Colonic mucosa (tissue), 4 donors: ENCODE measurements around the gene IGFBP3. TPM values are rescaled to one million over a fixed set of nuclear protein-coding genes. Genes with fewer than 3 reads are reported as not detected.
"Not testable (repeated sequence)": the region's sequence is repeated elsewhere in the genome, so short reads cannot be mapped to it uniquely, and the experiment has no call there.

Experiments used
- DNase-seq: peaks from one replicate; pipeline ENCODE4 v3.0.0-alpha.2; 2020
- H3K27ac ChIP-seq: fragments of 200-600 bp; one replicate; pipeline ENCODE4 v1.8.0; 2021
- H3K27me3 ChIP-seq: fragments of 200-600 bp; one replicate; pipeline ENCODE4 v1.8.0; 2021
- H3K36me3 ChIP-seq: fragments of 200-600 bp; one replicate; pipeline ENCODE4 v1.8.0; 2021
- H3K4me1 ChIP-seq: fragments of 200-600 bp; one replicate; pipeline ENCODE4 v1.8.0; 2021; ENCODE audit warnings: mild to moderate bottlenecking
- H3K4me3 ChIP-seq: fragments of 200-600 bp; one replicate; pipeline ENCODE4 v1.8.0; 2021
- H3K9ac ChIP-seq, 2 donors: one replicate each; pipeline ENCODE4 v1.7.0; 2013; ENCODE audit warnings: control low read depth in 2 of 2, low read depth in 2 of 2, low read length in 2 of 2
- H3K9me3 ChIP-seq: fragments of 200-600 bp; one replicate; pipeline ENCODE4 v1.8.0; 2021
- intact Hi-C: fragments of 100-400 bp; cut with DNase I; formaldehyde crosslinking; loops from one replicate; pipeline ENCODE4 v1.14.1; 2022
- total RNA-seq, 2 donors: library from RNA; stranded (reverse); fragmentation: NEBNext Ultra II Directional in 1 of 2; extraction: Animal tissue kit (Norgen Biotek cat#: 25700) in 1 of 2; gene quantifications; one replicate each; pipeline ENCODE4 v1.2.1, GENCODE V29; 2021
- TF ChIP-seq, protein P1 (sequence below): fragments of 200-600 bp; IDR thresholded peaks from one replicate; pipeline ENCODE4 v1.8.0; 2022; ENCODE audit warnings: antibody characterized with exemption, mild to moderate bottlenecking
- donor health status: healthy.
- donor health status: DM: no; HTN: no; CAD: no.
- donor health status: DM: no; HTN: no; CAD: no.

The IGFBP3 gene
- total RNA-seq, 2 donors from 2014 or later = 23.2 to 36.9 TPM

DNA sequence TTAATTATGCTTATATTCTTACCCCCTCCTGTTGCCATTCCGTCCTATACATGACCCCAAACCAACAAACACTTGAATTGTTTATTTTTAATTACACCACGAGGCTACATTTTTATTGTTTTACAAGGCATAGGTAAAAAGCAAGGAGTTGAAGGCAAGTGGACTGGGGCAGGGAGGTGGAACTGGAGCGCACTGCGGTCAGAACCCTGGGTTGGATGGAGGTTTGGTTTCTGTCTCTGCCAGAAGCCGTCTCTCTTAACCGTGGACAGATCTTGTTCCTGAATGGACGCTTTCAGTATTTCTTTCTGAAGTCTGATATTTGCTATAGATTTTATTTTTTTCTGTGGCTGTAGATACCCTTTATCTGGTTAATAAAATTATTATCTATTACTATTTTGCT lies 19.9 kb upstream of the IGFBP3 start:
- H3K9me3 ChIP-seq = no peaks in the 10 kb centered on the region
- H3K27ac ChIP-seq = no peak overlapping the region
- intact Hi-C loops = no loop called here
- no peak for DNase-seq
- H3K36me3 ChIP-seq = no peaks in the 10 kb centered on the region
- TF ChIP-seq, protein P1, sequence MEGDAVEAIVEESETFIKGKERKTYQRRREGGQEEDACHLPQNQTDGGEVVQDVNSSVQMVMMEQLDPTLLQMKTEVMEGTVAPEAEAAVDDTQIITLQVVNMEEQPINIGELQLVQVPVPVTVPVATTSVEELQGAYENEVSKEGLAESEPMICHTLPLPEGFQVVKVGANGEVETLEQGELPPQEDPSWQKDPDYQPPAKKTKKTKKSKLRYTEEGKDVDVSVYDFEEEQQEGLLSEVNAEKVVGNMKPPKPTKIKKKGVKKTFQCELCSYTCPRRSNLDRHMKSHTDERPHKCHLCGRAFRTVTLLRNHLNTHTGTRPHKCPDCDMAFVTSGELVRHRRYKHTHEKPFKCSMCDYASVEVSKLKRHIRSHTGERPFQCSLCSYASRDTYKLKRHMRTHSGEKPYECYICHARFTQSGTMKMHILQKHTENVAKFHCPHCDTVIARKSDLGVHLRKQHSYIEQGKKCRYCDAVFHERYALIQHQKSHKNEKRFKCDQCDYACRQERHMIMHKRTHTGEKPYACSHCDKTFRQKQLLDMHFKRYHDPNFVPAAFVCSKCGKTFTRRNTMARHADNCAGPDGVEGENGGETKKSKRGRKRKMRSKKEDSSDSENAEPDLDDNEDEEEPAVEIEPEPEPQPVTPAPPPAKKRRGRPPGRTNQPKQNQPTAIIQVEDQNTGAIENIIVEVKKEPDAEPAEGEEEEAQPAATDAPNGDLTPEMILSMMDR = no peak
- H3K27me3 ChIP-seq = no peaks in the 10 kb centered on the region
- H3K9ac ChIP-seq = no peak overlapping the region
- H3K4me1 ChIP-seq = no peaks in the 10 kb centered on the region
- H3K4me3 ChIP-seq = no peak overlapping the region

DNA sequence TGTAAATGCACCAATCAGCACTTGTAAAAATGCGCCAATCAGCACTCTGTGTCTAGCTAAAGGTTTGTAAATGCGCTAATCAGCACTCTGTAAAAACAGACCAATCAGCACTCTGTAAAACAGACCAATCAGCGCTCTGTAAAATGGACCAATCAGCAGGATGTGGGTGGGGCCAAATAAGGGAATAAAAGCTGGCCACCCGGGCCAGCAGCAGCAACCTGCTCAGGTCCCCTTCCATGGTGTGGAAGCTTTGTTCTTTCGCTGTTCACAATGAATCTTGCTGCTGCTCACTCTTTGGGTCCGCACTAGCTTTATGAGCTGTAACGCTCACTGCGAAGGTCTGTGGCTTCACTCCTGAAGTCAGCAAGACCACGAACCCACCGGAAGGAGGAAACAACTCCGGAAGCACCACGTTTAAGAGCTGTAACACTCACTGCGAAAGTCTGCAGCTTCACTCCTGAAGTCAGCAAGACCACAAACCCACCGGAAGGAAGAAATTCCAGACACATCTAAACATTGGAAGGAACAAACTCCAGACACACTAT lies 19.2 kb upstream of the IGFBP3 start:
- DNase-seq, H3K27me3 ChIP-seq, H3K27ac ChIP-seq, H3K4me1 ChIP-seq, intact Hi-C loops, H3K9ac ChIP-seq, H3K36me3 ChIP-seq, H3K4me3 ChIP-seq, H3K9me3 ChIP-seq: not testable (repeated sequence)

DNA sequence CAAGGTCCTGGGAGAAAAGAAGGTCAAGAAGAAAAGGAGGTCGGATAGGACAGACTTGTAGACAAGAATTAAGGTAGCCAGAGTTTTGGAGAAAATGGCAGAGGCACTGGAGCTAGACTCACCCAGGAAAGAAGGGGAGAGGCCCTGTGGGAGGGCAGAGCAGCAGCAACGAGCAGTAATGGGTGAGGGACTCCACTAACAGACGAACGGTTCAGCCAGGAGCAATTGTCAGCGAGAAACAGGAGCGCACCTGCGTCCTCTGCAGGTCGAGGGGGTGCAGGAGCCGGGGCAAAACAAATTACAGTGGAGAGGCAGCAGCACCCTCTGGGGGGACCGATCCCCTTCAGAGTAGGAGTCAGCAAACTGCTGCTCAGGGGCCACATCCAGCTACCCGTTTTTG lies 18.5 kb upstream of the IGFBP3 start:
- no peak overlapping the region for H3K4me3 ChIP-seq
- H3K4me1 ChIP-seq = no peaks in the 10 kb centered on the region
- H3K9me3 ChIP-seq = no peaks in the 10 kb centered on the region
- H3K27me3 ChIP-seq = no peaks in the 10 kb centered on the region
- H3K9ac ChIP-seq = no peak overlapping the region
- DNase-seq = no peak
- H3K36me3 ChIP-seq = no peaks in the 10 kb centered on the region
- intact Hi-C loops = no loop called here
- TF ChIP-seq, protein P1 = no peak
- H3K27ac ChIP-seq = no peak overlapping the region

DNA sequence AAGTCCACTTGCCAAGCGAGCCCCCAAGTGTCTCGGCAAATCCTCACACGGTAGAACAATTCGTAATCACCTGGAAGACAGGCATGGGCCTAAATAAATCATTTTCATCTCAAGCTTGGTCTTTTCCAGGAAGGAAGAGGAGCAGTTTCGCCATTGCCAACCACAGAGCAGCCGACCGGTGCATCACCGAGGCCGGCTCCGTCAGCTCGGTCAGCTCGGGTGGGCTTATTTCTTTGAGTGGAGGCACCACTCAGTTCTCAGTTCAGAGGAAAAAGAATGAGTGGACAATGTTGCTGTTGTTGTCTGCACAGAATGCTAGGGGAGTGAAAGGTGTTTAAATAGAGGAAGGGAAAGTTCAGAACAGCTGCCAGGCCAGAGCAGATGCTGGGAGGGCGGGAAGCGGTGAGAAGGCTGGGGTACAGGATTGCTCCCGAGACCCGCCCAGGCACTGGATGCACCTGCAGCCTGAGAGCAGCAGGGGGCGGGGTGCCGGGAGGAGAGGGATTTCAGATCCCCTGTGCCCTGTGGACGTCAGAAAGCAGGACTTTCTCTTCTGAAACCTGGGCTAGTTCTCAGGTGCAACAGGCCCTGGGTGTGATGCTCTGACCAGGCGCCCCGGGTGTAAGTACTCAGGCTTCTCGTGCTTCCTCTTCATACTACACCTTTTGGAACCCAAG lies 17.7 kb upstream of the IGFBP3 start:
- H3K9me3 ChIP-seq = no peaks in the 10 kb centered on the region
- no peak overlapping the region for H3K27ac ChIP-seq
- H3K9ac ChIP-seq = no peak overlapping the region
- DNase-seq = no peak
- H3K4me3 ChIP-seq = no peak overlapping the region
- no peaks in the 10 kb centered on the region for H3K4me1 ChIP-seq
- intact Hi-C loops = no loop called here
- TF ChIP-seq, protein P1 = no peak
- H3K36me3 ChIP-seq = no peaks in the 10 kb centered on the region
- H3K27me3 ChIP-seq = no peaks in the 10 kb centered on the region

DNA sequence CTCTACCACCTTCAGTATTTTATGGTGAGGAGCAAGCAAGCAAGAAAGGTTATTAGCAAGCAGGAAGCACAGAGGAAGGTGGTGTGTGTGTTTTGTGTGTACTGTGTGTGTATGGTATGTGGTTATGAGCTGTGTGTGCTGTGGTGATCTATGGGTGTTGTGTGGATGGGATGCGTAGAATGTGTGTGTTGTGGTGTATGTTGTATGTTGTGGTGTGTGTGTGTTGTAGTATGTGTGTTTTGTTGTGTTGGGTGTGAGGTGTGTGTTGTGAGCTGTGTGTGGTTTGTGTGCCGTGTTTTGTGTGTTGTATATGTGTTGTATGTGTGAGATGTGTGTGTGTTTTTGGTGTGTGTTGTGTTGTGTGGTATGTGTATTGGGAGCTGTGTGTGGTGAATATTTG lies 16.8 kb upstream of the IGFBP3 start:
- no peak overlapping the region for H3K27ac ChIP-seq
- H3K36me3 ChIP-seq = no peaks in the 10 kb centered on the region
- TF ChIP-seq, protein P1 = no peak
- no peaks in the 10 kb centered on the region for H3K9me3 ChIP-seq
- H3K4me3 ChIP-seq = no peak overlapping the region
- H3K4me1 ChIP-seq = no peaks in the 10 kb centered on the region
- intact Hi-C loops = no loop called here
- no peak overlapping the region for H3K9ac ChIP-seq
- H3K27me3 ChIP-seq = no peaks in the 10 kb centered on the region
- DNase-seq = no peak

DNA sequence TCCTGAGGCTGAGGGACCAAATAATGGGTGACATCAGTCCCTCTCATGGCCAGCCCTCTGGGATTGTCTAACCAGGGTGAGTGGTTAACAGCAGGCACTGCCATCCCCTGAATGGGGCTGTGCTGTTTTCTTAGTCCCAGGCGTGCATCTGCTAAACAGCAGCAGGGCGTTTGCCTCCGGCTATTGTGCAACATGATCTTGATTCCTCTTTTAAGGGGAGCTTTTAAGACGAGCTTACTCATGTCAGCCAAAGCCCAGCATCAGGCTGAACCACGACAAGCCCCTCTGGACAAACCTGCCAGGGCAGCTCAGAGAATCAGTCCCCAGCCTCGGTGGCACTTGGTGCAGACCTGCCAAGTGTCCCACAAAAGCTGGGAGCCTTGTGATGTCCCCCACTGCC lies 16.2 kb upstream of the IGFBP3 start:
- Histone ChIP-seq H3K9ac (no peak overlapping the region), H3K27ac (no peak overlapping the region), H3K4me1 (no peaks in the 10 kb centered on the region), H3K4me3 (no peak overlapping the region), H3K27me3 (no peaks in the 10 kb centered on the region), H3K9me3 (no peaks in the 10 kb centered on the region), H3K36me3 (no peaks in the 10 kb centered on the region)
- TF ChIP-seq, protein P1 = no peak
- intact Hi-C loops = no loop called here
- DNase-seq = no peak
